Muscle layer of duodenum (tissue), 2 donors: Measurements from ENCODE around the gene HLA-DOA.

Source experiments
- H3K27ac ChIP-seq: one replicate; pipeline ENCODE4 v1.7.0; 2013; ENCODE audit warnings: mild to moderate bottlenecking, low read length
- H3K27me3 ChIP-seq: one replicate; pipeline ENCODE4 v1.7.0; 2013; ENCODE audit warnings: low read depth, mild to moderate bottlenecking, control low read depth, low read length
- H3K36me3 ChIP-seq, 2 donors: one replicate each; pipeline ENCODE4 v1.7.0; 2013; ENCODE audit warnings: low read length in 2 of 2, control low read depth in 1 of 2, mild to moderate bottlenecking in 1 of 2; ENCODE audit not compliant: insufficient read depth in 2 of 2, control insufficient read depth in 1 of 2
- H3K4me1 ChIP-seq, 2 donors: one replicate each; pipeline ENCODE4 v1.7.0; 2013; ENCODE audit warnings: low read length in 2 of 2, mild to moderate bottlenecking in 2 of 2, control low read depth in 1 of 2, moderate library complexity in 1 of 2; ENCODE audit not compliant: insufficient read depth in 2 of 2, control insufficient read depth in 1 of 2
- H3K4me3 ChIP-seq, 2 donors: one replicate each; pipeline ENCODE4 v1.7.0; 2013; ENCODE audit warnings: low read length in 2 of 2, low read depth in 1 of 2, mild to moderate bottlenecking in 1 of 2
- H3K9me3 ChIP-seq, 2 donors: one replicate each; pipeline ENCODE4 v1.7.0; 2013; ENCODE audit warnings: low read length in 2 of 2, control low read depth in 1 of 2, mild to moderate bottlenecking in 1 of 2; ENCODE audit not compliant: control insufficient read depth in 1 of 2
- donor health status: healthy.

Gene HLA-DOA

DNA sequence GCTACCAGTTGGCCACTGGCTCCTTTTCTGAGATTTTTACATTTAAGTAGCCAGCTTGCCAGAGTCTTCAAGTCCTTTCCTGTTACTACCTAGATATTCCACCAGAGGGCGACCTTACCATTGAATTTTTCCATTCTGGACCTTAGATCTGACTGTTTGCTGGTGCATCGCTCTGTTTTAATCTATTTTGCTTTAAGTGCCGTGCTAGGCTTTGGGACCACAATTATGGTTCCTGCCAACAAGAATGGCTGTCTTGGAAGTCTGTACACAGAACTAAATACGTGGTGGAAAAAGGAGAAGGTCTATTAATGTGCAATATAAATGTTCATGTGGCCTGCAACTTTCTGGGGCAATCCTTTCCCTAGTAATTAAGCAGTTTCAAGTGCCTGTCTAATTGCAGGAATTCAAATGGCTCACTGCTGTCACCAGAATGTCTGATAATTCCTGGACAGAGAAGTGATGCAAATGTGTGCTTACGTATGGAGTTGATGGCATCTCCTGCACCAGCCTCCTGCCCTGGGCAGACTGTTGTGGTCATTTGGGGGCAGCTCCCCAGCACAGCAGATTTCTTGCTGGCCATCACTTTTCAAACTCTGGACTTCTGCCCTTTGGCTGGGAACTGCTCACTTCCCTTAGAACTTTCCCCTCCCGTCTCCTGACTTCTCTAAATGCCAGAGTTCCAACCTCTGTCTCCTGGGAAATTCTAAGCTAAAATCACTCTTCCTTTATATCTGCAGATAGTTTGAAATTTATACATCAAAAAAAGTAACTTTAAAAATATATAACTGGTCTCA, 5.6 kb upstream of the HLA-DOA start:
- Histone ChIP-seq H3K27me3 (no peaks in the 10 kb centered on the region), H3K4me3 (no peak overlapping the region), H3K9me3 (no peaks in the 10 kb centered on the region), H3K27ac (no peak overlapping the region), H3K4me1 (peaks cover 3 to 15% of the 10 kb centered on the region in 2 donors), H3K36me3 (no peaks in the 10 kb centered on the region)

GRCh38 chr6:33013608-33014007, 4.2 kb upstream of the HLA-DOA start:
- no peaks in the 10 kb centered on the region for H3K27me3 ChIP-seq
- peaks cover 0 to 6% of the 10 kb centered on the region in 2 donors for H3K4me1 ChIP-seq
- H3K9me3 ChIP-seq, result no peaks in the 10 kb centered on the region
- H3K4me3 ChIP-seq, result no peak overlapping the region
- no peak overlapping the region for H3K27ac ChIP-seq
- H3K36me3 ChIP-seq, result no peaks in the 10 kb centered on the region

DNA sequence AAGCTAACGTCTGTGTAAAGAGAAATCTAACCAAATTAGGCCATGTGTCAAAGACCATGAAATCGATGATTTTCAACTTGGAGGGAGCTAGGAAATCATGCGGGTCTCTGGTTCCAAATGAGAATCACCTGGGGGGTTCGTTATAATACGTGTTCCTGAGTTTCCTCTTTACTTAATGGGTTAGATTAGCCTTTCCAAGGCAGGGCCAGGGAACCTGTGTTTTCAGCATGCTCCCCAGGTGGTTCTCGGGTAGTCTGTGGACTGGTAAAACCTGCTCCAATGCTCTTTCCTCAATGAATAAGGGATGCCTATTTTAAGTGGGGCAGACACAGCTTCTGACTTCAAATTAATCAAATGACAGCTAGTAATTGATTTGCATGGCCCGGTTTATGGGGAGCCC, 965 bp upstream of the HLA-DOA start:
- Histone ChIP-seq H3K27ac (no peak overlapping the region), H3K27me3 (no peaks in the 10 kb centered on the region), H3K4me1 (no peaks in the 10 kb centered on the region), H3K4me3 (no peak overlapping the region), H3K36me3 (no peaks in the 10 kb centered on the region), H3K9me3 (no peaks in the 10 kb centered on the region)

GRCh38 chr6:33007831-33008400, 1.5 kb downstream of the HLA-DOA start:
- Histone ChIP-seq H3K9me3 (no peaks in the 10 kb centered on the region), H3K27ac (no peak overlapping the region), H3K36me3 (no peaks in the 10 kb centered on the region), H3K4me3 (no peak overlapping the region), H3K27me3 (no peaks in the 10 kb centered on the region), H3K4me1 (no peaks in the 10 kb centered on the region)

GRCh38 chr6:33004940-33005339, 4.5 kb downstream of the HLA-DOA start:
- Histone ChIP-seq H3K36me3 (no peaks in the 10 kb centered on the region), H3K27ac (no peak overlapping the region), H3K4me3 (no peak overlapping the region), H3K4me1 (no peaks in the 10 kb centered on the region), H3K27me3 (no peaks in the 10 kb centered on the region), H3K9me3 (no peaks in the 10 kb centered on the region)

DNA sequence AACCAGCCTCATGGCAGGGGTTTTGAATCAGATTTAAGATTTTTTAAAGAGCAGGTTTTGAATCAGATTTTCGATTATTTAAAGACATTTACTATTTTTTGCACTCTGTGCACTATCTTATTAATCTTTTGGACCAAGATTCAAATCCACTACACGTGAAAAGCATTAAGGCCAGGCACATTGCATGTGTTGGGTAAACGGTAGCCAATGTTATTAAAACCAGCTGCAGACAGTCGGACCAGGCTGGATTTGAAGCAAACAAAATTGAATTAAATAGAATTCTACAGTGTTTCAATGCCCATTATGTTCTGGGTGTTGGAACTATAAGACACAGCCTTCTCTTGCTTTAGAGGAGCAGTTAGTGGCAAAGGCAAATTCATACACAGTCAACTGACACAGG, 7.7 kb downstream of the HLA-DOA start:
- no peaks in the 10 kb centered on the region for H3K36me3 ChIP-seq
- no peak overlapping the region for H3K4me3 ChIP-seq
- H3K27ac ChIP-seq, result no peak overlapping the region
- H3K9me3 ChIP-seq, result no peaks in the 10 kb centered on the region
- no peaks in the 10 kb centered on the region for H3K27me3 ChIP-seq
- no peaks in the 10 kb centered on the region for H3K4me1 ChIP-seq

- no peak overlapping the region for H3K4me3 ChIP-seq
- H3K9me3 ChIP-seq, result no peaks in the 10 kb centered on the region
- H3K27me3 ChIP-seq, result no peaks in the 10 kb centered on the region
- no peak overlapping the region for H3K27ac ChIP-seq
- no peaks in the 10 kb centered on the region for H3K4me1 ChIP-seq
- H3K36me3 ChIP-seq, result no peaks in the 10 kb centered on the region
Observed at GRCh38 chr6:33000055-33000454, 9.3 kb downstream of the HLA-DOA start.

- H3K9me3 ChIP-seq, result no peaks in the 10 kb centered on the region
- no peak overlapping the region for H3K27ac ChIP-seq
- no peaks in the 10 kb centered on the region for H3K36me3 ChIP-seq
- no peaks in the 10 kb centered on the region for H3K27me3 ChIP-seq
- no peak overlapping the region for H3K4me3 ChIP-seq
- no peaks in the 10 kb centered on the region for H3K4me1 ChIP-seq
Observed at GRCh38 chr6:32995448-32995847, 13.9 kb downstream of the HLA-DOA start.

DNA sequence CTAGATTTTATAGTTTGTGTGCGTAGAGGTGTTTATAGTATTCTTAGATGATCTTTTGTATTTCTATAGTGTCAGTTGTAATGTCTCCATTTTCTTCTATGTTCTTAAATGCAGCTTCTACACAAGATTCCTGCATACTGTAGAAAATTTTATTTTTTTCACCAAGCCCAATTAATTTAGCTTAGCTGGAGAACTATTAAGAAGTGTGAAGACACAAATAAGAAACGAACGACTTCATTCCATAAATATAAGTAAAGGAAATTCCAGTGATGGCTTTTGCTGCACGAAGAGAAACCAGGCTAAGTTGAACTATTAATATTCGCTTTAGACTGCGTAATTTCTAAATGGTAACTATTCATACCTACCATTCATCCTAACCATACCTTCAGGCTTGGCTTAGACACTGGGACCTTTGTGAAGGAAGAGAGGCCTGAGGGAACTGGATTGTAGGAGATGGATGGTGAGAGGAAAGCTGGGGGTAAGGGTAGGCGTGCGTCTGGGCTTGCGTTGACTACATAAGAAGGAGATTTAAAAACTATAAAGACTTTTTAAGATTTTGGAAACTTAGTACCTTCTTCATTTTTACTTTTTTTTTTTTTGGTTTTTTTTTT, 15.9 kb downstream of the HLA-DOA start:
- Histone ChIP-seq H3K27me3 (no peaks in the 10 kb centered on the region), H3K36me3 (no peaks in the 10 kb centered on the region), H3K9me3 (no peaks in the 10 kb centered on the region), H3K4me3 (no peak overlapping the region), H3K27ac (no peak overlapping the region), H3K4me1 (no peaks in the 10 kb centered on the region)

DNA sequence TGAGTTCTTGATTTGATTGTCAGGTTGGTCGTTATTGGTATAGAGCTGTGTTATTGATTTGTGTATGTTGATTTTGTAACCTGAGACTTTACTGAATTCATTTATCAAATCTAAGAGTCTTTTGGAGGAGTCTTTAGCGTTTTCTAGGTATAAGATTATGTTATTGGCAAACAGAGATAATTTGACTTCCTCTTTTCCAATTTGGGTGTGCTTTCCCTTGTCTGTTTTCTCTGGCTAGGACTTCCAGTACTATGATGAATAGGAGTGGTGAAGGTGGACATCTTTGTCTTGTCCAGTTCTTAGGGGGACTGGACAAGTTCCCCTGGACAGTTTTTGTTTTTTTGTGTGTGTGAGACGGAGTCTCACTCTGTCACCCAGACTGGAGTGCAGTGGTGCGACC, 17.4 kb downstream of the HLA-DOA start:
- H3K36me3 ChIP-seq, result no peaks in the 10 kb centered on the region
- H3K9me3 ChIP-seq, result no peaks in the 10 kb centered on the region
- no peak overlapping the region for H3K27ac ChIP-seq
- H3K27me3 ChIP-seq, result no peaks in the 10 kb centered on the region
- no peaks in the 10 kb centered on the region for H3K4me1 ChIP-seq
- H3K4me3 ChIP-seq, result no peak overlapping the region

GRCh38 chr6:32989368-32989767, 20.0 kb downstream of the HLA-DOA start:
- H3K27ac ChIP-seq, result no peak overlapping the region
- H3K4me3 ChIP-seq, result no peak overlapping the region
- H3K4me1 ChIP-seq, result peaks cover 0 to 4% of the 10 kb centered on the region in 2 donors
- H3K27me3 ChIP-seq, result no peaks in the 10 kb centered on the region
- no peaks in the 10 kb centered on the region for H3K36me3 ChIP-seq
- no peaks in the 10 kb centered on the region for H3K9me3 ChIP-seq
